Measurements from ENCODE around the gene KRTAP5-4. TPM values are rescaled to one million over a fixed set of nuclear protein-coding genes. Genes with fewer than 3 reads are reported as not detected.
"Not testable (repeated sequence)": the region's sequence is repeated elsewhere in the genome, so short reads cannot be mapped to it uniquely, and the experiment has no call there.

Gene KRTAP5-4
- total RNA-seq, 1 experiment from 2014 or later, result not detected

GRCh38 chr11:1581976-1582375 is 40.0 kb downstream of the KRTAP5-4 start:
- TF ChIP-seq, protein P1, sequence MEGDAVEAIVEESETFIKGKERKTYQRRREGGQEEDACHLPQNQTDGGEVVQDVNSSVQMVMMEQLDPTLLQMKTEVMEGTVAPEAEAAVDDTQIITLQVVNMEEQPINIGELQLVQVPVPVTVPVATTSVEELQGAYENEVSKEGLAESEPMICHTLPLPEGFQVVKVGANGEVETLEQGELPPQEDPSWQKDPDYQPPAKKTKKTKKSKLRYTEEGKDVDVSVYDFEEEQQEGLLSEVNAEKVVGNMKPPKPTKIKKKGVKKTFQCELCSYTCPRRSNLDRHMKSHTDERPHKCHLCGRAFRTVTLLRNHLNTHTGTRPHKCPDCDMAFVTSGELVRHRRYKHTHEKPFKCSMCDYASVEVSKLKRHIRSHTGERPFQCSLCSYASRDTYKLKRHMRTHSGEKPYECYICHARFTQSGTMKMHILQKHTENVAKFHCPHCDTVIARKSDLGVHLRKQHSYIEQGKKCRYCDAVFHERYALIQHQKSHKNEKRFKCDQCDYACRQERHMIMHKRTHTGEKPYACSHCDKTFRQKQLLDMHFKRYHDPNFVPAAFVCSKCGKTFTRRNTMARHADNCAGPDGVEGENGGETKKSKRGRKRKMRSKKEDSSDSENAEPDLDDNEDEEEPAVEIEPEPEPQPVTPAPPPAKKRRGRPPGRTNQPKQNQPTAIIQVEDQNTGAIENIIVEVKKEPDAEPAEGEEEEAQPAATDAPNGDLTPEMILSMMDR (conservative IDR thresholded peaks at IDR 0.05), result no peak
- no peak for TF ChIP-seq EZH2 (IDR thresholded peaks at IDR 0.05; ENCODE audit: low read depth)
- ChIA-PET POLR2A (ENCODE audit: unreplicated experiment) (interaction anchor here (0.6 kb wide), 1 partner anchor 13 kb away, joined by 7 read pairs; no protein-coding TSS in a partner anchor), CTCF (no interaction called here)
- no peaks in the 10 kb centered on the region for H3F3A ChIP-seq (ENCODE audit: insufficient read depth, low read depth)
- no peak for DNase-seq
- H3K79me2 ChIP-seq (ENCODE audit: low read depth), result no peaks in the 10 kb centered on the region
- H3K27ac ChIP-seq, result no peak overlapping the region
- H3K4me3 ChIP-seq, result no peak overlapping the region
- H3K9me3 ChIP-seq (ENCODE audit: insufficient read depth, low read depth), result no peaks in the 10 kb centered on the region
- BruUV-seq (replicated peaks), result no TSS peak
- H3K9me2 ChIP-seq (ENCODE audit: insufficient read depth), result no peaks in the 10 kb centered on the region
- no peak overlapping the region for H3K4me2 ChIP-seq
- H4K20me1 ChIP-seq (ENCODE audit: insufficient read depth), result no peaks in the 10 kb centered on the region
- H3K4me1 ChIP-seq (replicated peaks; ENCODE audit: insufficient read depth), result no peaks in the 10 kb centered on the region
- no peak overlapping the region for H2AFZ ChIP-seq
- H3K36me3 ChIP-seq (ENCODE audit: low read depth), result no peaks in the 10 kb centered on the region
- intact Hi-C loops (cut with micrococcal nuclease; ENCODE audit: unreplicated experiment), result no loop called here
- H3K27me3 ChIP-seq (ENCODE audit: insufficient read depth, low read depth), result peaks cover 16% of the 10 kb centered on the region; the same call in 1 of the 2 replicates

- Histone ChIP-seq H3K9me3 (ENCODE audit: insufficient read depth, low read depth) (no peaks in the 10 kb centered on the region), H3K27me3 (ENCODE audit: insufficient read depth, low read depth) (peaks cover 14% of the 10 kb centered on the region), H3F3A (ENCODE audit: insufficient read depth, low read depth) (no peaks in the 10 kb centered on the region), H3K9me2 (ENCODE audit: insufficient read depth) (no peaks in the 10 kb centered on the region), H3K27ac (no peak overlapping the region), H4K20me1 (ENCODE audit: insufficient read depth) (no peaks in the 10 kb centered on the region), H3K79me2 (ENCODE audit: low read depth) (no peaks in the 10 kb centered on the region), H3K36me3 (ENCODE audit: low read depth) (no peaks in the 10 kb centered on the region), H3K4me2 (no peak overlapping the region), H3K4me1 (replicated peaks; ENCODE audit: insufficient read depth) (no peaks in the 10 kb centered on the region; the same call in 1 of the 2 replicates), H3K4me3 (no peak overlapping the region), H2AFZ (no peak overlapping the region)
- ChIA-PET CTCF (no interaction called here), POLR2A (ENCODE audit: unreplicated experiment) (no interaction called here)
- no peak for DNase-seq
- no TSS peak for BruUV-seq (replicated peaks)
- intact Hi-C loops (cut with micrococcal nuclease; ENCODE audit: unreplicated experiment), result no loop called here
- TF ChIP-seq, protein P1 (conservative IDR thresholded peaks at IDR 0.05), result no peak
- no peak for TF ChIP-seq EZH2 (IDR thresholded peaks at IDR 0.05; ENCODE audit: low read depth)
Observed at GRCh38 chr11:1576825-1577224, 45.1 kb downstream of the KRTAP5-4 start.

GRCh38 chr11:1575756-1576155 is 46.2 kb downstream of the KRTAP5-4 start:
- H4K20me1 ChIP-seq (ENCODE audit: insufficient read depth); H2AFZ ChIP-seq; POLR2A ChIA-PET (ENCODE audit: unreplicated experiment); H3K79me2 ChIP-seq (ENCODE audit: low read depth); H3K4me3 ChIP-seq; H3F3A ChIP-seq (ENCODE audit: insufficient read depth, low read depth); H3K9me3 ChIP-seq (ENCODE audit: insufficient read depth, low read depth); H3K9me2 ChIP-seq (ENCODE audit: insufficient read depth); BruUV-seq (replicated peaks); H3K4me2 ChIP-seq; H3K36me3 ChIP-seq (ENCODE audit: low read depth); H3K4me1 ChIP-seq (replicated peaks; ENCODE audit: insufficient read depth); DNase-seq; H3K27ac ChIP-seq: not testable (repeated sequence)
- peaks cover 14% of the 10 kb centered on the region for H3K27me3 ChIP-seq (ENCODE audit: insufficient read depth, low read depth)
- CTCF ChIA-PET, result interaction anchor here (0.7 kb wide), 2 partner anchors 31 to 351 kb away, joined by 5 read pairs; no protein-coding TSS in a partner anchor
- intact Hi-C loops (cut with micrococcal nuclease; ENCODE audit: unreplicated experiment), result loop anchor here (2.0 kb wide), 2 partner anchors 21 to 29 kb away; no protein-coding TSS in a partner anchor

DNA sequence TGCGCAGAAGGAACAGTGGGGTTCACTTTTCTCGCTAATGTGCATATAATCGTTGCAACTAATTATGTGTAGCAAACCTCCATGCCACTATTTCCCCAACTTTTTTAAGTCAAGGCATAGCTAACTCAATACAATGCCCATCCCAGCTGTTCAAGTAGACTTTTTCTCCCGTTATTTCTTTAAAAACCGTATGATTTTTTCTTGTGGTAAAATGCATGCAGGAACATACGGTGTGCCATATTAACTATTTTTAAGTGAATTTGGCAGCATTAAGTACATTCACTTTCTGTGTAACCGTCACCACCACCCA is 47.0 kb downstream of the KRTAP5-4 start:
- POLR2A ChIA-PET (ENCODE audit: unreplicated experiment), result no interaction called here

More for the DNA sequence above, 47.0 kb downstream of the KRTAP5-4 start:
- Histone ChIP-seq H3K36me3 (ENCODE audit: low read depth) (no peaks in the 10 kb centered on the region), H4K20me1 (ENCODE audit: insufficient read depth) (no peaks in the 10 kb centered on the region), H3K27ac (no peak overlapping the region), H3K4me2 (no peak overlapping the region), H3K9me2 (ENCODE audit: insufficient read depth) (no peaks in the 10 kb centered on the region), H3K79me2 (ENCODE audit: low read depth) (no peaks in the 10 kb centered on the region), H3K27me3 (ENCODE audit: insufficient read depth, low read depth) (peaks cover 14% of the 10 kb centered on the region), H3F3A (ENCODE audit: insufficient read depth, low read depth) (peaks cover 6% of the 10 kb centered on the region; the same call in 1 of the 2 replicates), H3K9me3 (ENCODE audit: insufficient read depth, low read depth) (no peaks in the 10 kb centered on the region), H3K4me1 (replicated peaks; ENCODE audit: insufficient read depth) (no peaks in the 10 kb centered on the region; the same call in 1 of the 2 replicates), H2AFZ (no peak overlapping the region), H3K4me3 (no peak overlapping the region)
- no peak for DNase-seq
- CTCF ChIA-PET, result interaction anchor here (0.6 to 2.5 kb wide), 6 partner anchors 14 to 258 kb away, joined by 3 to 31 read pairs (median 4); no protein-coding TSS in a partner anchor
- no TSS peak for BruUV-seq (replicated peaks)
- intact Hi-C loops (cut with micrococcal nuclease; ENCODE audit: unreplicated experiment), result loop anchor here (2.0 kb wide), 2 partner anchors 20 to 28 kb away; no protein-coding TSS in a partner anchor
- TF ChIP-seq, protein P1 (conservative IDR thresholded peaks at IDR 0.05), result no peak
- no peak for TF ChIP-seq EZH2 (IDR thresholded peaks at IDR 0.05; ENCODE audit: low read depth)

Measured in PC-9 (cell line).